Panc1 (cell line): ENCODE results near the gene CHDH. TPM values are rescaled to one million over a fixed set of nuclear protein-coding genes. Genes with fewer than 3 reads are reported as not detected.

Experiments used
- ATAC-seq: fragments of 200-7000 bp; cut with Tn5 transposase; 2 replicates; pipeline ENCODE4 v1.9.1; 2020; ENCODE audit warnings: mild to moderate bottlenecking, moderate library complexity
- BruUV-seq: library from RNA; stranded (reverse); fragments of 400-500 nt; replicated peaks from 2 replicates; lab custom pipeline; 2021; lab: Mats Ljungman, UMichigan
- CTCF ChIA-PET: fragments of 300-600 bp; sonication (Branson Sonifier 250); formaldehyde crosslinking; loops from one replicate; lab custom pipeline; 2022; ENCODE audit warnings: antibody characterized with exemption; lab: Charles Lee
- POLR2A ChIA-PET: fragments of 300-600 bp; sonication (Branson Sonifier 250); formaldehyde crosslinking; loops from one replicate; lab custom pipeline; 2022; ENCODE audit warnings: antibody characterized with exemption; lab: Charles Lee
- DNase-seq: peaks from one replicate; pipeline ENCODE4 v3.0.0-alpha.2; 2010; ENCODE audit warnings: low read depth, low spot score
- H3K27ac ChIP-seq: 2 replicates; pipeline ENCODE4 v1.5.1; 2011; ENCODE audit warnings: mild to moderate bottlenecking, low read length, inconsistent platforms
- H3K27me3 ChIP-seq: fragments of 200-500 bp; sonication (Bioruptor generic); 2 replicates; pipeline ENCODE4 v1.6.0; 2014; ENCODE audit warnings: low read length, inconsistent platforms; ENCODE audit not compliant: control insufficient read depth, insufficient read depth
- H3K36me3 ChIP-seq: fragments of 200-500 bp; sonication (Bioruptor generic); 2 replicates; pipeline ENCODE4 v1.5.1; 2014; ENCODE audit warnings: inconsistent platforms, mild to moderate bottlenecking, low read length, moderate library complexity; ENCODE audit not compliant: control insufficient read depth, insufficient read depth
- H3K4me1 ChIP-seq: 2 replicates; pipeline ENCODE4 v1.5.1; 2011; ENCODE audit warnings: inconsistent platforms, mild to moderate bottlenecking, low read length, moderate library complexity; ENCODE audit not compliant: control insufficient read depth, insufficient read depth
- H3K4me3 ChIP-seq, 2 experiments: 2 replicates each; pipeline ENCODE4 v1.5.1; 2011 to 2012; ENCODE audit warnings: low read depth in 2 of 2, low read length in 2 of 2, mild to moderate bottlenecking in 2 of 2, inconsistent platforms in 1 of 2, moderate library complexity in 1 of 2
- H3K9me3 ChIP-seq: fragments of 200-500 bp; sonication (Bioruptor generic); 2 replicates; pipeline ENCODE4 v1.5.1; 2014; ENCODE audit warnings: low read depth, mild to moderate bottlenecking, inconsistent platforms, low read length, moderate library complexity; ENCODE audit not compliant: control insufficient read depth, insufficient read depth
- CTCF ChIP-seq: fragments of 450-650 bp; IDR thresholded peaks from 2 replicates; pipeline ENCODE4 v1.5.1; 2017; ENCODE audit warnings: mild to moderate bottlenecking
- POLR2AphosphoS5 ChIP-seq: IDR thresholded peaks from 2 replicates; pipeline ENCODE4 v1.6.1; 2012; ENCODE audit warnings: mild to moderate bottlenecking, low read depth, low read length, moderate library complexity
- REST ChIP-seq, 2 experiments: IDR thresholded peaks; 2 replicates each; pipeline ENCODE4 v1.6.1; 2011 to 2012; ENCODE audit warnings: low read depth in 2 of 2, control low read depth in 1 of 2, low read length in 1 of 2, mild to moderate bottlenecking in 1 of 2, moderate library complexity in 1 of 2; ENCODE audit not compliant: insufficient read depth in 1 of 2
- SIN3A ChIP-seq: IDR thresholded peaks from 2 replicates; pipeline ENCODE4 v1.6.1; 2012; ENCODE audit warnings: low read depth, mild to moderate bottlenecking, low read length, moderate library complexity, borderline replicate concordance; ENCODE audit not compliant: insufficient read depth
- TCF7L2 ChIP-seq: IDR thresholded peaks from 2 replicates; pipeline ENCODE4 v1.6.1; 2011; ENCODE audit warnings: mild to moderate bottlenecking, low read depth, low read length, inconsistent platforms
- in situ Hi-C: cut with HindIII; loops from 2 replicates; pipeline ENCODE4 v1.10.0; 2016; ENCODE audit warnings: low sequenced_read_pairs, low pct_unique_long_range_greater_than_20kb
- intact Hi-C: fragments of 100-400 bp; cut with micrococcal nuclease; formaldehyde crosslinking; loops from one replicate; pipeline ENCODE4 v1.10.0; 2022; ENCODE audit not compliant: unreplicated experiment
- total RNA-seq: library from RNA; stranded (reverse); gene quantifications from one replicate; pipeline ENCODE4 v1.2.1, GENCODE V29; 2021; ENCODE audit not compliant: unreplicated experiment

Gene CHDH
- total RNA-seq, 1 experiment from 2014 or later = 24.1 TPM

GRCh38 chr3:53777468-53777867 is 68.8 kb downstream of the CHDH start:
- POLR2A ChIA-PET = no interaction called here
- no peak for DNase-seq

GRCh38 chr3:53776494-53777101 is 69.6 kb downstream of the CHDH start:
- BruUV-seq = no TSS peak
- intact Hi-C loops (no loop called here), in situ Hi-C loops (no loop called here)
- DNase-seq (no peak), ATAC-seq (no peak)
- CTCF ChIA-PET = no interaction called here
- Histone ChIP-seq H3K27me3 (no peaks in the 10 kb centered on the region), H3K36me3 (no peaks in the 10 kb centered on the region), H3K27ac (no peak overlapping the region), H3K9me3 (no peaks in the 10 kb centered on the region), H3K4me3 (no peak overlapping the region), H3K4me1 (no peaks in the 10 kb centered on the region)
- POLR2A ChIA-PET = no interaction called here
- no peak for TF ChIP-seq REST (IDR thresholded peaks at IDR 0.05; ENCODE audit: insufficient read depth in 1 of 2, low read depth in 2 of 2, low read length in 1 of 2)
- TF ChIP-seq SIN3A = no peak
- TF ChIP-seq TCF7L2 = no peak

More at GRCh38 chr3:53777468-53777867, 68.8 kb downstream of the CHDH start:
- BruUV-seq = no TSS peak
- Histone ChIP-seq H3K4me1 (no peaks in the 10 kb centered on the region), H3K9me3 (no peaks in the 10 kb centered on the region), H3K27me3 (no peaks in the 10 kb centered on the region), H3K27ac (no peak overlapping the region), H3K4me3 (no peak overlapping the region), H3K36me3 (no peaks in the 10 kb centered on the region)
- intact Hi-C loops (no loop called here), in situ Hi-C loops (no loop called here)
- no peak for ATAC-seq
- TF ChIP-seq CTCF (no peak), TCF7L2 (no peak), REST (IDR thresholded peaks at IDR 0.05; ENCODE audit: insufficient read depth in 1 of 2, low read depth in 2 of 2, low read length in 1 of 2) (no peak), POLR2AphosphoS5 (no peak), SIN3A (no peak)
- CTCF ChIA-PET = no interaction called here
